Skeletal muscle cell (primary cell): ENCODE data around the gene CRACDL.
"Not testable (repeated sequence)": the region's sequence is repeated elsewhere in the genome, so short reads cannot be mapped to it uniquely, and the experiment has no call there.

Source experiments
- DNase-seq: peaks from one replicate; pipeline ENCODE4 v3.0.0-alpha.2; 2010; ENCODE audit warnings: low read depth
- H3K4me3 ChIP-seq: 2 replicates; pipeline ENCODE4 v1.5.1; 2011; ENCODE audit warnings: low read depth, mild to moderate bottlenecking, control low read depth, low read length, moderate library complexity

Gene CRACDL

DNA sequence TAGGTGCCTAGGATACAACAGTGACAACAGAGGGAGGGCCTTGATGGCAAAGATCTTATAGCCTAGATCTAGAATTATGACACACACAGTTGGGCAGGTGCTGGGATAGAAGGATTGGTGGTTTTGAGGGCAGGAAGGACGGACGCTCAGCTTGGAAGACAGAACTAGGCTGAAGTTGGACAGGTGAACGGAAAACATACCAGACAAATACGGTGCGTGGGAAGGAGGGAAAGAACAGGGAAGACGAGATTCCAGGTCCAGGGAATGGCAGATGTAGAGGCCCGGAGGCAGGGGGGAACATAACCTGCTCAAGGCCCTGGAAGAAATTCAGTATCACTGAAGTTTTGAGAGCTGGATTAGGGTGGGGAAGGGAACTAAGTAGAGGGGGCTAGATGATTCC lies 40.8 kb downstream of the CRACDL start:
- no peak overlapping the region for H3K4me3 ChIP-seq
- DNase-seq = no peak

DNA sequence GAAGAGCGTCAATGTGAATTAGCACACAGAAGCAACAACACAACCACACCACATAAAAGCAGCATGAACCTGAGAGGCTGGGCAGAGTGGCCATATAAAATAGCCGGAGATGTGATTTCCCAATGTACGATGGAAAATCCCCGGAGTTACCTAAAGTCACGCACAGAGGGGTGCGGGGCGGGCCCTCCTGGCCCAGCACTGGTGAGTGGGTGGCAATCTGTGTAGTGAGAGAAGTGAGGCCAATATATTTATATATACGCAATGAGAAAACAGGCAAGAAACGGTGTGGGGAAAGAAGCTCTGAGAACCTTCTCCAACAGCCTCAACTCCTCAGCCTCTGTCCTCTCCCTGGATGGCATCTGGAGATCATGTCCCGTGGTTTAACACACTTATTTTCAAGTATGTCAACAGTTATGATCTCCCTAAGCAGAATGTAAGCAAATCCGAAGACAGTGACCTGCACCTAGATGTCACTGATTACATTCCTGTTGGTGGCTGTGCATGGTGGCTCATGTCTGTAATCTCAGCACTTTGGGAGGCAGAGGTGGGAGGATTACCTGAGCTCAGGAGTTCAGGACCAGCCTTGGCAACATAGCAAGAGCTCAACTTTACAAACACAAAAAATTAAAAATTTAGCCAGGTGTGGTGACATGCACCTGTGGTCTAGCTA lies 41.6 kb downstream of the CRACDL start:
- H3K4me3 ChIP-seq = no peak overlapping the region
- DNase-seq = no peak

DNA sequence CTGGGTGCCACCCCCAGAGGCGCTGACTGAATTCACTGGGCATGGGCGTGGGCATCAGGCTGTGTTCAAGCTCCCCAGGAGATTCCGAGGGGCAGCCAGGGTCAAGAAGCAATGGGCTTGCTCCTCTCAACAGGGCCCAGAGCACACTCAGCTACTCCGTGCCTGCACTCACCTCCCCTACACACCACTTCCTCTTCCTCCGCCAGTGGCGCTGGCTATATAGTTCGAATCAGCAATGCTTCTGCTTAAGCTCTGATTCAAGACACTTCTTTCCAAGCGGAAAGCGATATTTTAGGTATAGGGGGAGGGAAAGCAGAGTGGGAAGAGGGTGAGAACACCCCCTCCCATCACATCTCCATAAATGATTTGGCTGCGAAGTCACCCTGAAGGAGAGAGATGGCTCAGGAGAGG lies 42.1 kb downstream of the CRACDL start:
- no peak for DNase-seq
- no peak overlapping the region for H3K4me3 ChIP-seq

DNA sequence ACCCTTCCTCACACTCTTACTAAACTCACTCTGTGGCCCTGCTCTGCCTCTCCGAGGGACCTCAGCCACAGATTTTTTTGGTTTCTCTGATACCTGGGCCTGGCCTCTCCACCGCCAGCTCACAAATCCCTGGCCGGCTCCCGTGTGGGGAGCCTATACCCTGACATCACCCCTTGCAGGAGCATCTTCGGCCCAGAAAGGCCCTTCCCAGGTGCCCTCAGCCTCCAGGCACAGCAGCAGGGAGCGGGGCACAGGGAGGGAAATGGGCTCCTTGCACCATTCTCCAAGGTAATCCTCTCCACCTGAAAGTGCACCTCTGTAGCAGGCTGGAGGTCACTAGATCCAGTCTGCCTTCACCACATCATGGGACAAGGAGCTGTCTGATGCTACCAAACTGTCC lies 43.2 kb downstream of the CRACDL start:
- DNase-seq = no peak

DNA sequence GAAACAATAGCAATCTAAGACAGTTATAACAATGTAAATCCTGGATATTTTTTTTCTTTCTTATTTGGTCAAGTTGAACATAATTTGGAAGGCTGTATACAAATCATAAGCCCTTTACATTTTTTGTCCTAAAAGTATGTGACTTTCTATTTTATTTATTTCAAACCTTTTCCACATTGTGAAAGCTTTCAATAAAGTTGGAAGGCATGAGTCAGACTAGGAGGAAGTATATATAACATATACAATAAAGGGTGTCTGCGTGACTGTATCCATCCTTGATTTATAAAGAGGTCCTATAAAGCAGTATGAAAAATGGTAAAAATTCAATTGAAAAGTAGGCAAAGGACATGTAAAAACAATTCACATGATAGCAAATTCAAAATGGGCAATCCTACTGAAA lies 44.4 kb downstream of the CRACDL start:
- no peak overlapping the region for H3K4me3 ChIP-seq
- no peak for DNase-seq

More for the DNA sequence above, 43.2 kb downstream of the CRACDL start:
- no peak overlapping the region for H3K4me3 ChIP-seq

DNA sequence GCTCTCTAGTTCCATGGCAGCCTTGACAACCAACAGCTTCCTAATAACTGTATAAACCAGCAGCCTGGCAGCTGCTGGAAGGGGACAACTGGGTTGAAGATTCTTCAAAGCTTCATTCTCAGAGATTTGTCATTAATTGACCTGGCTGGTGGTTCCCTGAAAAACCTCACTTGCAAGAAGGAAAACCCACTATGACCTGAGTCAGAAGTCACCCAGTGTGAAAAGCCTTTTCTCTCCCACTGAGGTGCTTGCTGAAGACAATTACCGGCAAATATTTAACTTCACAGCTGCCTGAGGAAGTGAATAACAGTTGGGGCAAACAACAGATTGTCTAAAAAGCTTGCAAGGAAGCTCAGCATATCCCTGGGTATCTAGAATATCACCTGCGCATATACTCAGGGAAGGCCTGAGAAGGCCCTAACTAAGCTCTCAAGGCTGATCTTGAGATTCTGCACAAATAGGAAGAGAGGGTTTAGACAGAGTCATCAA lies 49.9 kb downstream of the CRACDL start:
- no peak for DNase-seq
- H3K4me3 ChIP-seq = no peak overlapping the region

DNA sequence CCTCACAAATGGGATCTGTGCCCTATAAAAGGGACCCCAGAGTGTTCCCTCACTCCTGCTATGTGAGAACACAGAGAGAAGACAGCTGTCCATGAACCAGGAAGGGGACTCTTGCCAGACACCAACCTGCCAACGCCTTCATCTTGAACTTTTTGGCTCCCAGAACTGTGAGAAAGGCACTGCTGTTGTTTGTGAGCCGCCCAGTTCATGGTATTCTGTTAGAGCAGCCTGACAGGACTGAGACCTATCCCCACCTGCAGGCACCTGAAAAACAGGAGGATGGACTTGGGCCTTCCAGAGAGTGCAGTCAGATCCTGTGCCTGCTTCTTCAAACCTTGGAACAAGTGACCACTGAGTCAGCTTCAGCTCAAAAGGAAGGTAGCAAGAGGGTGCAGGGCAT lies 51.4 kb downstream of the CRACDL start:
- no peak for DNase-seq
- no peak overlapping the region for H3K4me3 ChIP-seq

DNA sequence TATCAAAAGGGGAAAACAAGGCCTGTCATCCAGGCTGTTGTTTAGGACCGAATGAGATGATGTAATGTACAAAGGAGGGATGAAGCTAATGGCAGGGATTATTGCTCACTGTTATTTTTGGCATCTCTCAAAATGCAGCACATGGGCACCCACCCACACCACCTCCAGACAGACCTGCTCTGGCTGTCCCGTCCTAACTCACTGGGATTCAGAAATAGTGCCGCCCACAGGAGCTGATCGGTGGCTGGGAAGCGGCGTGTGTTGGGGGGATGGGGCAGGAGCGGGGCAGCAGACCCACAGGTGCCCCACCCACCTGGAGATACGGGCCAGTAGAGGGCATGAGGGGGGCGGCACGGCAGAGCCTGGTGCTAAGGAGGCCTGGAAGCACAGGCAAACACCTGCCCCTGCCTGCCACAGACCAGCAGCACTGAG lies 52.2 kb downstream of the CRACDL start:
- peak; percentile 19 for DNase-seq
- no peak overlapping the region for H3K4me3 ChIP-seq

DNA sequence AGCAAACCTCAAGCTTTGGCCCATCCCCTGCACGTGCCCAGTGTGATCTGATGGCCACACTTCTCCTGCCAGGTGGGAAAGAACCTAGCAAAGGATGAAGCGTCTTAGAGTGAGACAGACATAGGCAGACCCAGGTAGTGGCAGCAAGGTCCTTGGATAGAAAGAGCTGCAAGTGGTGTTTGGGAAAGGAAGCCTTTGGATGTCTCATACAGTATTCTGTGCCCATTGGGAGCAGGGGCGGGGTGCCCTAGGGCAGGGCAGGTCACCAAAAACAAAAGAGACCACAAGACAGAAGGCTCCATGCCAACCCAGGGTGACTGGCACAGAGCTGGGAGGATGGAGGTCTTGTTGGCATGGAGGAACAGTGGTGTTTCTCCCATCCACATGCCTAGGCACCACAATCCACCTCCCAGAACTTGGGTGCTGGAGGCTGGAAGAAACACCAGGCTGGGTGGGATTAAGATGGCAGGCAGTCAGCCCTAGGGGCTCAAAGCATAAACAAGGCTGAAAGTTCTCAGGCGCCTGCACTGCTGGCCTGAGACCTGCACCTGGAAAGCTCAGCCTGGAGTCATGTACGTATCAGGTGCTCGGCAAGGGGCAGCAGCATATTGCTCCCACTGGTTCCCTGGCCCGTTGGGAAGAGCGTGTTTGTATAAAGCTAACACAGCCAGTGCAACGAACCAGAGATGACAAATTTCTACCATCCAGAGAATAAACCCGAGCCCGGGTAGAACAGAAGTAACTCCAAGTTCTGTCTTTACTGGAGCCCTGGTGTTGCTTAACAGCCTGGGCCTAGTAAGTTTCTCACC lies 52.9 kb downstream of the CRACDL start:
- no peak for DNase-seq
- H3K4me3 ChIP-seq = no peak overlapping the region

DNA sequence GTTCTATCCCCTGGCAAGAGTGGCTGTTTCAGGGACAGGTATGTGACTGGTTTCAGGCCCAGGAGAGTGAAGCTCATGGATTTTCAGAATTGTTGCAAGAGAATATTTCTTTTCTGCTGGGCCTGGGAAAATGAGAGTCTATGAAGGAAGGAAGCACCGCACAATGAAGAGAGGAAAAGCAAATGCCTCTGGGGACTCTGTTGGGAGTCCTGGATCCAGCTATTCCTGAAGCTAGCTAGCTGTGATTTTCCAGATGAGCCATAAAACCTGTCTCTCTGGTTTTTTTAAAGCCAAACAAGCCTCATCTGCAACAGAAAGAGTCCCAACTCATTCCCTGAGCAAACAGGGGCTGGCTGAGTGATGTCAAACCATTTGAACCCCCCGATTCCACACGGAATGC lies 53.7 kb downstream of the CRACDL start:
- no peak overlapping the region for H3K4me3 ChIP-seq
- no peak for DNase-seq

DNA sequence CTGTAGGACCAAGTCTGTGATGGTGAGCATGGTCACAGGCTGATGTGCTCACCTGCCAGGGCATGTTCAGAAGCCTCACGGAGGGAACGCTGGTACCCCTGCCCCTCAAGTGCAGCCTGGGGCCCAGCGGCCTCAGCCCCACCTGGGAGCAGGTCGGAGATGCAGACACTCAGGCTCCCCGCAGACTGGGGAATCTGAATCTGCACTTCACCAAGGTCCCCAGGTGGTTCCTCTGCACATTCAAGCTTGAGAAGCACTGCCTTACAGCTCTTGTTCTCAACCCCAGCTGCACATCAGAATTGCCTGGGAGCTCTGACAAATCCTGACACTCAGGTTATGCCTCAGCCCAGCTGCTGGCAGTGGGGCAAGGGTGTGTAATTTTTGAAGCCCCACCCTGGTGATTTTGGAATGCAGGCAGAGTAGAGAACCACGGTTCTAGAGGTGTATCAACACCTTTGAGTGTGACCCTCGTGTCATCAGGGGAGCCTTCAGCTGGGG lies 54.8 kb downstream of the CRACDL start:
- H3K4me3 ChIP-seq = no peak overlapping the region
- no peak for DNase-seq

DNA sequence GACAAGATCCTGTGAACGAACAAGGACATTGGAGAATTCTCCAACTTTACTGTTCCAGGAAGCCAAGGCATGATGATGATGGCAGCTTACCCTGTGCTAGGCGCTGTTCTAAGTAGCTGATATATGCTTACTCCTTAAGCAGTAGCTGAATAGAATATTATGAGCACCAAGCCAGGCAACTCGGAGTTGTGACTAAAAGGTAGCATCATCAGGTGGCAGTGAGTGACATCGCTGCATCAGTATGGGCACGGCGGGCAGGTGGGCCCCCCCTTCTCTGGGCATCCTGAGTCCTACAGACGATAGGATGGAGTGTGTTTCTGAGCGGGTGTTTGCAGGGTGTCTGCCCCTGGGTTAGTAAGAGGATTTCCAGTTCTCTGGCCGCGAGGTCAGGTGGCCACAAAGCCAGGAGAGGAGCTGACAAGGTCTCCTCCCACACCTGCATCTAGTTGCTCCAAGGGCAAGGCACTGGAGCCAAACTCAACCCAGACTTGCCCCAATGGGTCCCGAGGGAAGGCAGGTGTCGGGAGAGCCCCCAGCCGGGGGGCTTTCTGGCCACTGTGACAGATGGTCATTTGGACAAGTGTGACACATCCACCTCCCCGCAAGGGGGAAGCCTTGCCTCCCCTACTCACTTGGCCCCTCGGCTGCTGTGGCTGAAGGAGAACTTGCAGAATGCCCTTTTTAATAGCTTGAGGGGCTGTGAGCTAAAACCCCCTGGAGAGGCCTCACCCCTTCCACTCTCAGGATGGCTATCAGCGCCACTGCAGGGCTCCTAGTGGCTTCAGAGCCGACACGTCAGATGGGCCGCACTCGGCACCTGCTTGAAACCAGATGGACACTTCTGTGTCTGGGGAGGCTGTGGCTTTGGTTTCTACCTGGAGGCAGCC lies 55.5 kb downstream of the CRACDL start:
- DNase-seq = no peak
- H3K4me3 ChIP-seq = no peak overlapping the region

DNA sequence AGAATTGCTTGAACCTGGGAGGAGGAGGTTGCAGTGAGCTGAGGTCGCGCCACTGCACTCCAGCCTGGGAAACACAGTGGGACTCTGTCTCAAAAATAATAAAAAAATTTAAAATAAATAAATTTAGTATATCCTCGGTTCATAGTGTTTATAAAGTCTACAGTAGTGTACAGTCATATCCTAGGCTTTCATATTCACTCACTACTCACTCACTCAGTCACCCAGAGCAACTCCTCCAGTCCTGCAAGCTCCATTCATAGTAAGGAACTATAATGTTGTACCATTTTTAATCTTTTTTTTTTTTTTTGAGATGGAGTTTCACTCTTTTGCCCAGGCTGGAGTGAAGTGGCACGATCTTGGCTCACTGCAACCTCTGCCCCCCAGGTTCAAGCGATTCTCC lies 58.4 kb downstream of the CRACDL start:
- not testable (repeated sequence) for H3K4me3 ChIP-seq, DNase-seq

DNA sequence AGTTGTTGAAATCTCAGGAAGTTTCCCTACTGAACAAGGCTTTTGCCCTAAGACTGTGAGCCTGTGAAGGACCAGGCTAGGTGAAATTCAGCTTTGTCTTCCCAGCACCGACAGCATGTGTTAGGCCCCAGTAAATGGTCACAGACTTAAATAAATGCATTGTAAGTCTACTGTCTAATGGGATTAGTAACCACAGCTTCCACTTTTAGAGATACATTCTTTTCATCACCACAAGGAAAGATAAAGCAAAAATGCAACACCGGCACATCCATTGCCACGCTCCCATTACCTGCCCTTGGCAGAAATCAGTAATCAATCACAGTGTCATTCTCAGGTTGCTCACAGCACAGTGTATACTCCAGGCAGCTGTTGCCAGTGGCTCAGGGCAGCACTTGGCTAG lies 59.3 kb downstream of the CRACDL start:
- no peak for DNase-seq
- no peak overlapping the region for H3K4me3 ChIP-seq

DNA sequence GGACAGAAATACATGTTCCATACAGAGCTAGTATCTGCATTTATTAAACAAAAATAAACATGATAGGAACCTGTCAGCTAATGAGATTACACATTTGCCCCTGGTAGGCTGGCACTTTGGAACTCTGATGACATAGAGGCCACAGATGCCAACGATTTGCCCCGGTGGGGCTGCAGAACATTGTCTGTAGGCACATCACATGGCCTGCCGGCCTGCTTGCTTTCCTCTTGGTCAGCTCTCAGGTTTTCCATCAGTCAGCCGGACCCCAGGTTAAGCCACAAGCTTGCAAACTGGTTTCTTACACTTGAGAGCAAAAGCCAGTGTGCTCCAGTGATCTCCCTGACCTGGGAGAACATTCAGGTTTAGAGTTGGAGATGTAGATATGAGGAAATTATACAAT lies 60.3 kb downstream of the CRACDL start:
- H3K4me3 ChIP-seq = no peak overlapping the region
- no peak for DNase-seq

DNA sequence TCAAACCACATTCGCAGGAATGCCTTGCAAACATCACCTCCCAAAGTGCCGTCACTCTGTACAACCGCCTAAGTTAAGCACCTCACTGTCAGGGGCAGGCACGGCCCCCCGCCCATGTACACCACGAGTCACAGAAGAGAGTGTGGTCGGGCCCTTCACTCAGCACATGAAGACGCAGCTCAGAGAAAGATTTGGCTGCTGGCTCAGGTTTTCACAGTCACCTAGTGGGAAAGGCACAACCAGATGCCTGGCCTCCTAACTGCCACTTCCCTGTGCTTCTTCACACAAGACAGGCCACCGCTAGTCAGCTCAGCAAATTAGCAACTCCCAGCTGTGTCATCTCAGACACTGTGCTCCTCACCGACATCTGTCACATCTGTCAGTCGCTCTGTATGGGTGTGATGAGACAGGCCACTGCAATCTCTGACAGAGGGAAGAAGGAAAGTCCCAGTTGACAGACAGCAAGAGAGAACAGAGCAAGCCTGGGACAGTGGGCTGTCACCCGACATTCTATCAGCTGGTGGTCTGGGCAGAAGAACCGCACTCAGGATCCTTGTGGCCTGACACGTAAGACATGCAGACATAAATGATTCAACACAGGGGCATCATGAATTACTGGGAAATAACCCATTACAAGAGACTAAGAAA lies 60.8 kb downstream of the CRACDL start:
- DNase-seq = no peak
- H3K4me3 ChIP-seq = no peak overlapping the region

DNA sequence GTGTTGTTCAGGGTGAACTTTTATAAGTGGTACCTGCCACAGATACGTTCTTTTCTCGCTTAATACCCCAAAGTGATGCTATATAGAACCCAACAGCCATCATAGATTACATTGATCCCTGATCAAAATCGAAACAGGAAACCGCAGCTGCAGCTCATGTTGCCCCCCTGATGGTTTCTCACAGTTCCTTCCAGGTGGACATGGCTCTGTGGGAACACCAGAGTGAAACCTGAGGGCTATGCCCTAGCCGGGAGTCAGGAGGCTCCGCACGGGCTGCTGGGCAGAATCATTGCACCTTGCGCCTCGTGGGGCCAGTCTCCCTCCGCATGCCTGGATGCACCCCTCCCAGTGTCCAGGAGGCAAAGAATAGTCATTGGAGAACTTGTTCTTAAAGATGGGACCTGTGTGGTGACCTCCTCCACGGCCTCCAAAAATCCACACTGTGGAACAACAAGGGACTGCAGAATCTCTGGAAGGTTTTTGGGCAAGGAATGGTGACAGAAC lies 61.8 kb downstream of the CRACDL start:
- no peak overlapping the region for H3K4me3 ChIP-seq
- DNase-seq = no peak

DNA sequence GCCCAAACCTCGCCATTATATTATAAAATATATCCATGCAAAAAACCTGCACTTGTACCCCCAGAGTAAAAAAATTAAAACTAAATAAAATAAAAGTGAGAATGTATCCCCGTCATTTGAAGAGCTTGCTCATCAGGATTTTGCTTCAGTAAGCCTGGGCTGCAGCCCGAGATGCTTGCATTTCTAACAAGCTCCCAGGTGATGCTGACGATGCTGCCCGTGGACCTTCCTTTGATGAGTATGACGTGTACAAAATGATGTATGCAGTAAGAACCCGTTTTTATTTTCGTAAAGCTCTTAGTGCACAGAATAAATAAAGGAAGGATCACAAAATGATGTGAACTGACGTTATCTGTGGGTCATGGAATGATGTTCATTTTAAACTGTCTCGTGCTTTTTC lies 63.5 kb downstream of the CRACDL start:
- DNase-seq = no peak
- no peak overlapping the region for H3K4me3 ChIP-seq

DNA sequence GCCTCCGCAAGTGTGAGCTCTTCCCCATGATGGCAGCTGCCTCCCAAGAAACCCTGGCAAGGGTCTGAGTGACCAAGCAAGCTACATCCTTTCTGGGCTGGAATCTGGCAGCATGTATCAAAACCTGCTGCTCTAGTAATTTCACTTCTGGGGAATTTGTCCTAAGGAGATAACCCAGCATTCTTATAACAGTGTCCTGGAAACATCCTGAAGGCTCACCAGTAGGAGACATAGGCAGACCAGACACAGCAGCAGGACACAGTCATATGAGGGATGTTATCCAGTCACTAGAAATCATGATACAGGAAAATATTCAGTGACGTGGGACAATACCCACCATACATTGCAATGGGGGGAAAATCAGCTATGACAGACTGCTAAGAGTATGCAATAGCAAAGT lies 64.5 kb downstream of the CRACDL start:
- no peak for DNase-seq
- no peak overlapping the region for H3K4me3 ChIP-seq
